ENCODE data around the gene KIR3DL3.
"Not testable (repeated sequence)": the region's sequence is repeated elsewhere in the genome, so short reads cannot be mapped to it uniquely, and the experiment has no call there.

Gene KIR3DL3

GRCh38 chr19:54728167-54728566 lies 3.9 kb downstream of the KIR3DL3 start:
- no peak for DNase-seq (ENCODE audit: low read depth, low spot score)
- no peak for TF ChIP-seq CTCF (IDR thresholded peaks at IDR 0.05; ENCODE audit: insufficient read depth, low read length, missing control alignments)
- POLR2A ChIA-PET = no interaction called here
- CTCF ChIA-PET = no interaction called here
- H3K4me3 ChIP-seq (ENCODE audit: low read depth, low read length) = no peak overlapping the region

GRCh38 chr19:54729416-54730188 lies 5.4 kb downstream of the KIR3DL3 start:
- TF ChIP-seq CTCF (IDR thresholded peaks at IDR 0.05; ENCODE audit: insufficient read depth, low read length, missing control alignments) = no peak
- DNase-seq (ENCODE audit: low read depth, low spot score) = no peak
- H3K4me3 ChIP-seq (ENCODE audit: low read depth, low read length) = no peak overlapping the region
- ChIA-PET POLR2A (no interaction called here), CTCF (no interaction called here)

GRCh38 chr19:54731191-54731590 lies 6.9 kb downstream of the KIR3DL3 start:
- H3K4me3 ChIP-seq (ENCODE audit: low read depth, low read length) = no peak overlapping the region
- TF ChIP-seq CTCF (IDR thresholded peaks at IDR 0.05; ENCODE audit: insufficient read depth, low read length, missing control alignments) = no peak
- DNase-seq (ENCODE audit: low read depth, low spot score) = no peak
- ChIA-PET POLR2A (no interaction called here), CTCF (no interaction called here)

- H3K4me3 ChIP-seq (ENCODE audit: low read depth, low read length); POLR2A ChIA-PET; CTCF ChIA-PET: not testable (repeated sequence)
These were observed 14.1 kb downstream of the KIR3DL3 start, which contains the start of gene KIR2DL3 for GRCh38 chr19:54738306-54738705. KIR2DL3 (plus strand) TSS chr19:54738513; CDS start chr19:54738546, 33 bp downstream.

GRCh38 chr19:54738715-54739114 lies 14.5 kb downstream of the KIR3DL3 start:
- no peak for DNase-seq (ENCODE audit: low read depth, low spot score)
- POLR2A ChIA-PET = no interaction called here
- no peak overlapping the region for H3K4me3 ChIP-seq (ENCODE audit: low read depth, low read length)
- no peak for TF ChIP-seq CTCF (IDR thresholded peaks at IDR 0.05; ENCODE audit: insufficient read depth, low read length, missing control alignments)
- CTCF ChIA-PET = no interaction called here

More at GRCh38 chr19:54738306-54738705, 14.1 kb downstream of the KIR3DL3 start, which contains the start of gene KIR2DL3:
- not testable (repeated sequence) for DNase-seq (ENCODE audit: low read depth, low spot score)

- CTCF ChIA-PET = no interaction called here
- TF ChIP-seq CTCF (IDR thresholded peaks at IDR 0.05; ENCODE audit: insufficient read depth, low read length, missing control alignments) = no peak
- POLR2A ChIA-PET = no interaction called here
These were observed 15.6 kb downstream of the KIR3DL3 start for GRCh38 chr19:54739587-54740497.

GRCh38 chr19:54741950-54742349 lies 17.7 kb downstream of the KIR3DL3 start:
- H3K4me3 ChIP-seq (ENCODE audit: low read depth, low read length); POLR2A ChIA-PET; CTCF ChIA-PET; DNase-seq (ENCODE audit: low read depth, low spot score): not testable (repeated sequence)

More at GRCh38 chr19:54739587-54740497, 15.6 kb downstream of the KIR3DL3 start:
- no peak overlapping the region for H3K4me3 ChIP-seq (ENCODE audit: low read depth, low read length)
- DNase-seq (ENCODE audit: low read depth, low spot score) = no peak

- CTCF ChIA-PET; H3K4me3 ChIP-seq (ENCODE audit: low read depth, low read length); POLR2A ChIA-PET; DNase-seq (ENCODE audit: low read depth, low spot score): not testable (repeated sequence)
These were observed 19.8 kb downstream of the KIR3DL3 start for GRCh38 chr19:54744080-54744479.

GRCh38 chr19:54747614-54748322 lies 23.5 kb downstream of the KIR3DL3 start:
- POLR2A ChIA-PET; H3K4me3 ChIP-seq (ENCODE audit: low read depth, low read length); DNase-seq (ENCODE audit: low read depth, low spot score); CTCF ChIA-PET: not testable (repeated sequence)

- POLR2A ChIA-PET; DNase-seq (ENCODE audit: low read depth, low spot score); H3K4me3 ChIP-seq (ENCODE audit: low read depth, low read length); CTCF ChIA-PET: not testable (repeated sequence)
These were observed 26.0 kb downstream of the KIR3DL3 start for GRCh38 chr19:54750276-54750675.
